HepG2 (cell line): ENCODE results near the gene MCMBP. TPM values are rescaled to one million over a fixed set of nuclear protein-coding genes. Genes with fewer than 3 reads are reported as not detected.

ENCODE experiments used
- ATAC-seq: fragments of 200-7000 bp; cut with Tn5 transposase; 3 replicates; pipeline ENCODE4 v1.9.1; 2020; ENCODE audit warnings: mild to moderate bottlenecking, moderate library complexity
- BruUV-seq: library from RNA; stranded (reverse); fragments of 400-500 nt; replicated peaks from 2 replicates; lab custom pipeline; 2021; lab: Mats Ljungman, UMichigan
- CTCF ChIA-PET: fragments of 300-600 bp; formaldehyde crosslinking; extraction: SDS; loops from one replicate; lab custom pipeline; 2021; ENCODE audit warnings: low total read pairs, inconsistent platforms, low intra/inter-chr PET ratio; lab: Yijun Ruan, JAX
- POLR2A ChIA-PET: fragments of 350-600 bp; sonication (Branson Sonifier 250); formaldehyde crosslinking; loops from one replicate; lab custom pipeline; 2020; ENCODE audit warnings: antibody characterized with exemption, inconsistent platforms; lab: Yijun Ruan, JAX
- DNase-seq: peaks from one replicate; pipeline ENCODE4 v3.0.0-alpha.2; 2015; ENCODE audit warnings: low spot score
- FAIRE-seq: peaks from 3 replicates; lab custom pipeline; 2011; peaks lifted over from hg19 to GRCh38; lab: Jason Lieb, UNC
- H2AFZ ChIP-seq: one replicate; pipeline ENCODE4 v1.6.1; 2011; ENCODE audit warnings: low read length, inconsistent platforms
- H3K27ac ChIP-seq: fragments of 300-600 bp; 3 replicates; pipeline ENCODE4 v1.8.0; 2011; ENCODE audit warnings: mixed run types, mild to moderate bottlenecking, mixed read lengths, low read length, inconsistent platforms; ENCODE audit not compliant: insufficient read depth; ENCODE audit errors: extremely low read length
- H3K27me3 ChIP-seq, 2 experiments: fragments of 200-600 bp in 1 of 2; 2 replicates in 1 of 2; 3 replicates in 1 of 2; pipeline versions ENCODE4 v1.6.0 to v1.8.0; 2011; ENCODE audit warnings: low read length in 2 of 2, mild to moderate bottlenecking in 2 of 2, moderate library complexity in 2 of 2, inconsistent platforms in 1 of 2; ENCODE audit not compliant: insufficient read depth in 2 of 2, control insufficient read depth in 1 of 2
- H3K36me3 ChIP-seq, 2 experiments: fragments of 200-600 bp in 1 of 2; replicated peaks in 1 of 2; 2 replicates in 1 of 2; 3 replicates in 1 of 2; pipeline versions ENCODE4 v1.5.1 to v1.8.0; 2011; ENCODE audit warnings: low read length in 2 of 2, inconsistent platforms in 1 of 2; ENCODE audit not compliant: insufficient read depth in 2 of 2, control insufficient read depth in 1 of 2
- H3K4me1 ChIP-seq: 2 replicates; pipeline ENCODE4 v1.5.1; 2012; ENCODE audit warnings: low read length, inconsistent platforms; ENCODE audit not compliant: insufficient read depth
- H3K4me2 ChIP-seq: 2 replicates; pipeline ENCODE4 v1.6.0; 2011; ENCODE audit warnings: low read depth, low read length, inconsistent platforms
- H3K4me3 ChIP-seq, 3 experiments: fragments of 200-600 bp in 1 of 3; sonication (generic), shearing (Covaris generic) in 1 of 3; replicated peaks in 1 of 3; 2 replicates each; pipeline ENCODE4 v1.5.1; 2011 to 2016; ENCODE audit warnings: low read length in 3 of 3, inconsistent platforms in 2 of 3, low read depth in 2 of 3, mild to moderate bottlenecking in 2 of 3, control low read depth in 1 of 3, mixed read lengths in 1 of 3; ENCODE audit not compliant: insufficient read depth in 1 of 3
- H3K79me2 ChIP-seq: one replicate; pipeline ENCODE4 v1.6.1; 2011; ENCODE audit warnings: low read length, inconsistent platforms; ENCODE audit not compliant: insufficient read depth
- H3K9ac ChIP-seq: 2 replicates; pipeline ENCODE4 v1.6.0; 2011; ENCODE audit warnings: mild to moderate bottlenecking, low read depth, low read length, inconsistent platforms; ENCODE audit not compliant: insufficient read depth
- H3K9me3 ChIP-seq: 2 replicates; pipeline ENCODE4 v1.5.1; 2012; ENCODE audit warnings: mild to moderate bottlenecking, low read length
- H4K20me1 ChIP-seq: 2 replicates; pipeline ENCODE4 v1.6.0; 2011; ENCODE audit warnings: inconsistent platforms, mild to moderate bottlenecking, low read length, moderate library complexity; ENCODE audit not compliant: insufficient read depth
- KDM2A ChIP-seq: sonication (generic); formaldehyde crosslinking; IDR thresholded peaks from 2 replicates; pipeline ENCODE4 v1.4.0; 2020; ENCODE audit warnings: low read depth, missing genetic modification reagents, borderline replicate concordance
- MAF1 ChIP-seq: sonication (generic); formaldehyde crosslinking; IDR thresholded peaks from 2 replicates; pipeline ENCODE4 v1.5.0; 2020; ENCODE audit warnings: missing genetic modification reagents, borderline replicate concordance
- NR2C2 ChIP-seq: sonication (generic); formaldehyde crosslinking; IDR thresholded peaks from 2 replicates; pipeline ENCODE4 v1.4.0; 2020; ENCODE audit warnings: missing genetic modification reagents, mild to moderate bottlenecking, moderate library complexity, borderline replicate concordance
- RBM39 ChIP-seq: fragments of 200-400 bp; formaldehyde crosslinking; IDR thresholded peaks from one replicate; pipeline ENCODE4 v1.6.1; 2018; ENCODE audit warnings: antibody characterized with exemption, mild to moderate bottlenecking, low read depth, low read length; ENCODE audit not compliant: poor library complexity, severe bottlenecking
- U2AF2 ChIP-seq: fragments of 200-400 bp; formaldehyde crosslinking; IDR thresholded peaks from 2 replicates; pipeline ENCODE4 v1.6.1; 2017; ENCODE audit warnings: low read depth, mild to moderate bottlenecking, low read length
- XRCC5 ChIP-seq: fragments of 200-400 bp; formaldehyde crosslinking; optimal IDR thresholded peaks from 2 replicates; pipeline ENCODE3; 2017; ENCODE audit warnings: mild to moderate bottlenecking, low read length
- ZMYM2 ChIP-seq: sonication (generic); formaldehyde crosslinking; IDR thresholded peaks from 2 replicates; pipeline ENCODE4 v1.8.0; 2022; ENCODE audit warnings: mild to moderate bottlenecking, missing genetic modification reagents
- ZNF143 ChIP-seq: sonication (generic); formaldehyde crosslinking; IDR thresholded peaks from 2 replicates; pipeline ENCODE4 v1.4.0; 2020; ENCODE audit warnings: missing genetic modification reagents
- ZNF20 ChIP-seq: sonication (generic); formaldehyde crosslinking; IDR thresholded peaks from 2 replicates; pipeline ENCODE4 v1.4.0; 2020; ENCODE audit warnings: mild to moderate bottlenecking, moderate library complexity, missing genetic modification reagents
- ZNF281 ChIP-seq: sonication (generic); formaldehyde crosslinking; IDR thresholded peaks from 2 replicates; pipeline ENCODE4 v1.4.0; 2020; ENCODE audit warnings: missing genetic modification reagents, borderline replicate concordance
- ZNF292 ChIP-seq: sonication (generic); formaldehyde crosslinking; IDR thresholded peaks from 2 replicates; pipeline ENCODE4 v1.8.1; 2022; ENCODE audit warnings: mild to moderate bottlenecking, low read depth, missing genetic modification reagents, borderline replicate concordance
- ZNF784 ChIP-seq: sonication (generic); formaldehyde crosslinking; IDR thresholded peaks from 2 replicates; pipeline ENCODE4 v1.5.1; 2020; ENCODE audit warnings: missing genetic modification reagents, mild to moderate bottlenecking, borderline replicate concordance
- ZSCAN31 ChIP-seq: sonication (generic); formaldehyde crosslinking; IDR thresholded peaks from 2 replicates; pipeline ENCODE4 v1.5.0; 2020; ENCODE audit warnings: low read depth, mild to moderate bottlenecking, missing genetic modification reagents
- WGBS: methylation state at CpG from one replicate; pipeline ENCODE4 v1.1.6; 2017; ENCODE audit warnings: low lambda C conversion rate; 5-methylcytosine and 5-hydroxymethylcytosine counted together
- in situ Hi-C: cut with HindIII; loops from 2 replicates; pipeline ENCODE4 v1.10.0; 2017; ENCODE audit warnings: low pct_unique_long_range_greater_than_20kb; ENCODE audit not compliant: extremely low pct_ligation_motif_present
- intact Hi-C: fragments of 100-400 bp; cut with micrococcal nuclease; formaldehyde crosslinking; loops from one replicate; pipeline ENCODE4 v1.10.0; 2022; ENCODE audit not compliant: unreplicated experiment
- polyA plus RNA-seq, 8 experiments: library from polyadenylated mRNA; depleted of rRNA in 3 of 8; stranded (reverse) in 7 of 8; unstranded in 1 of 8; fragments of >200 nt; fragmentation: Illumina TruSeq in 4 of 8; extraction: Trizol in 4 of 8; gene quantifications; 2 replicates each; pipeline versions ENCODE4 v1.2.1 to v1.2.3, GENCODE V29; 2011 to 2016; ENCODE audit warnings: low read depth in 4 of 8, missing spikeins in 1 of 8, mixed read lengths in 1 of 8; ENCODE audit not compliant: insufficient read depth in 1 of 8
- total RNA-seq, 5 experiments: library from RNA; depleted of rRNA; stranded (reverse); fragments of >200 nt; fragmentation: Illumina TruSeq; extraction: Trizol; gene quantifications; 2 replicates each; pipeline ENCODE4 v1.2.3, GENCODE V29; 2016; ENCODE audit warnings: low read depth in 1 of 5

MCMBP gene
- total and polyA plus RNA-seq, 2 of the 13 experiments (the other 11 are each of a cell fraction or from before 2014, with no cell fraction given): 35.7 to 62.4 TPM

- FAIRE-seq: no peak
- Histone ChIP-seq H3K4me3 (no peak overlapping the region), H3K79me2 (peaks cover 4% of the 10 kb centered on the region), H3K4me2 (no peak overlapping the region), H3K9ac (no peak overlapping the region), H3K27me3 (no peaks in the 10 kb centered on the region), H3K9me3 (no peaks in the 10 kb centered on the region), H3K27ac (no peak overlapping the region), H3K4me1 (peaks cover 30% of the 10 kb centered on the region), H2AFZ (no peak overlapping the region), H3K36me3 (peaks cover 0 to 4% of the 10 kb centered on the region in 2 experiments; a peak in 1 of 5 replicates), H4K20me1 (no peaks in the 10 kb centered on the region)
- BruUV-seq: no TSS peak
- in situ Hi-C loops (no loop called here), intact Hi-C loops (no loop called here)
- POLR2A ChIA-PET: no interaction called here
- TF ChIP-seq NR2C2 (CRISPR knock-in tag): no peak
- TF ChIP-seq ZSCAN31 (CRISPR knock-in tag): no peak
- TF ChIP-seq MAF1 (CRISPR knock-in tag): no peak
- no peak for TF ChIP-seq RBM39
- CTCF ChIA-PET: no interaction called here
- ATAC-seq: no peak
- DNase-seq: no peak
- WGBS: 96% methylated on average over 2 of the region's 2 CpGs
Observed at GRCh38 chr10:119781498-119781897, 91.1 kb downstream of the MCMBP start.

GRCh38 chr10:119780879-119781480 lies 91.7 kb downstream of the MCMBP start:
- Histone ChIP-seq H3K79me2 (peaks cover 6% of the 10 kb centered on the region), H3K27me3 (no peaks in the 10 kb centered on the region), H3K9me3 (no peaks in the 10 kb centered on the region), H3K4me1 (peaks cover 25% of the 10 kb centered on the region), H3K4me3 (no peak overlapping the region), H3K4me2 (no peak overlapping the region), H2AFZ (no peak overlapping the region), H4K20me1 (no peaks in the 10 kb centered on the region), H3K9ac (no peak overlapping the region), H3K36me3 (peaks cover 0 to 4% of the 10 kb centered on the region in 2 experiments; a peak in 1 of 5 replicates), H3K27ac (no peak overlapping the region)
- CTCF ChIA-PET: no interaction called here
- ATAC-seq (no peak), FAIRE-seq (no peak), DNase-seq (no peak)
- POLR2A ChIA-PET: no interaction called here
- BruUV-seq: no TSS peak
- in situ Hi-C loops: no loop called here
- 94% methylated on average over 5 of the region's 5 CpGs for WGBS
- intact Hi-C loops: no loop called here
- no peak for TF ChIP-seq ZNF292
- no peak for TF ChIP-seq KDM2A
- TF ChIP-seq ZNF784 (CRISPR knock-in tag): no peak
- no peak for TF ChIP-seq U2AF2
- no peak for TF ChIP-seq ZNF143 (CRISPR knock-in tag)
- no peak for TF ChIP-seq ZNF281 (CRISPR knock-in tag)
- TF ChIP-seq ZNF20 (CRISPR knock-in tag): no peak
- no peak for TF ChIP-seq ZSCAN31 (CRISPR knock-in tag)
- no peak for TF ChIP-seq ZMYM2 (CRISPR knock-in tag)
- no peak for TF ChIP-seq XRCC5
